ENCODE measurements around the gene DDT. TPM values are rescaled to one million over a fixed set of nuclear protein-coding genes. Genes with fewer than 3 reads are reported as not detected.
"Not testable (repeated sequence)": the region's sequence is repeated elsewhere in the genome, so short reads cannot be mapped to it uniquely, and the experiment has no call there.

The DDT gene
- total and polyA plus RNA-seq, 2 donors (not counting 3 experiments of a cell fraction or from before 2014, with no cell fraction given) = 106 to 205 TPM

- H3K4me3 ChIP-seq (replicated peaks in 1 of 3; ENCODE audit: insufficient read depth in 1 of 3, low read depth in 1 of 3, low read length in 3 of 3); H3K27me3 ChIP-seq (ENCODE audit: control insufficient read depth in 2 of 2, insufficient read depth in 2 of 2, low read length in 2 of 2); dilution Hi-C loops (cut with MboI; ENCODE audit: extremely low pct_ligation_motif_present, low sequenced_read_pairs); H2AFZ ChIP-seq (ENCODE audit: low read depth, low read length); DNase-seq (ENCODE audit: low read depth, low spot score); H3K4me1 ChIP-seq (ENCODE audit: control insufficient read depth, extremely low read depth, insufficient read depth, low read length); H3K9me3 ChIP-seq (replicated peaks; ENCODE audit: control insufficient read depth, insufficient read depth, low read length); CTCF ChIA-PET; H3K79me2 ChIP-seq (ENCODE audit: control insufficient read depth, insufficient read depth, low read length); H3K4me2 ChIP-seq (ENCODE audit: insufficient read depth, low read length); POLR2A ChIA-PET; intact Hi-C loops (cut with micrococcal nuclease); H3K27ac ChIP-seq (ENCODE audit: insufficient read depth, low read depth, low read length); H3K36me3 ChIP-seq (ENCODE audit: control insufficient read depth in 2 of 2, extremely low read depth in 1 of 2, insufficient read depth in 2 of 2, low read length in 2 of 2); H4K20me1 ChIP-seq (replicated peaks; ENCODE audit: control insufficient read depth, extremely low read depth, insufficient read depth, low read length); BruUV-seq (replicated peaks); H3K9me1 ChIP-seq (replicated peaks; ENCODE audit: control insufficient read depth, extremely low read depth, insufficient read depth, low read length); H3K9ac ChIP-seq (replicated peaks; ENCODE audit: extremely low read depth, insufficient read depth, low read length): not testable (repeated sequence)
- peak; percentile 100 for FAIRE-seq
These were observed 13.0 kb downstream of the DDT start, which contains the start of gene GSTT2B for GRCh38 chr22:23961084-23961771. Gene GSTT2B, minus strand, starts transcription at chr22:23961195. Its CDS starts 64 bp downstream, at chr22:23961131.

GRCh38 chr22:23956301-23956900 lies 17.8 kb downstream of the DDT start:
- H3K4me2 ChIP-seq (ENCODE audit: insufficient read depth, low read length); H3K36me3 ChIP-seq (ENCODE audit: control insufficient read depth in 2 of 2, extremely low read depth in 1 of 2, insufficient read depth in 2 of 2, low read length in 2 of 2); BruUV-seq (replicated peaks); POLR2A ChIA-PET; dilution Hi-C loops (cut with MboI; ENCODE audit: extremely low pct_ligation_motif_present, low sequenced_read_pairs); H3K9me1 ChIP-seq (replicated peaks; ENCODE audit: control insufficient read depth, extremely low read depth, insufficient read depth, low read length); H3K27ac ChIP-seq (ENCODE audit: insufficient read depth, low read depth, low read length); H4K20me1 ChIP-seq (replicated peaks; ENCODE audit: control insufficient read depth, extremely low read depth, insufficient read depth, low read length); H3K4me3 ChIP-seq (replicated peaks in 1 of 3; ENCODE audit: insufficient read depth in 1 of 3, low read depth in 1 of 3, low read length in 3 of 3); H3K9me3 ChIP-seq (replicated peaks; ENCODE audit: control insufficient read depth, insufficient read depth, low read length); H3K79me2 ChIP-seq (ENCODE audit: control insufficient read depth, insufficient read depth, low read length); H3K27me3 ChIP-seq (ENCODE audit: control insufficient read depth in 2 of 2, insufficient read depth in 2 of 2, low read length in 2 of 2); H3K4me1 ChIP-seq (ENCODE audit: control insufficient read depth, extremely low read depth, insufficient read depth, low read length); H3K9ac ChIP-seq (replicated peaks; ENCODE audit: extremely low read depth, insufficient read depth, low read length): not testable (repeated sequence)
- intact Hi-C loops (cut with micrococcal nuclease) = loop anchor here (5.0 to 10.0 kb wide), 2 partner anchors 221 to 288 kb away; partner anchors contain the start of gene GGT5
- peak; percentile 55 to 70 for TF ChIP-seq CTCF (IDR thresholded peaks at IDR 0.05; ENCODE audit: extremely low read depth in 1 of 2, insufficient read depth in 1 of 2, low read depth in 1 of 2, low read length in 2 of 2)
- CTCF ChIA-PET = interaction anchor here (0.6 to 1.0 kb wide), 13 partner anchors 18 to 219 kb away, joined by 3 to 30 read pairs (median 5); partner anchors contain the start of genes MIF and SLC2A11
- DNase-seq (ENCODE audit: low read depth, low spot score) = peak; percentile 71
- FAIRE-seq = peak; percentile 98
- peak overlapping the region; percentile 59 for H2AFZ ChIP-seq (ENCODE audit: low read depth, low read length)

DNA sequence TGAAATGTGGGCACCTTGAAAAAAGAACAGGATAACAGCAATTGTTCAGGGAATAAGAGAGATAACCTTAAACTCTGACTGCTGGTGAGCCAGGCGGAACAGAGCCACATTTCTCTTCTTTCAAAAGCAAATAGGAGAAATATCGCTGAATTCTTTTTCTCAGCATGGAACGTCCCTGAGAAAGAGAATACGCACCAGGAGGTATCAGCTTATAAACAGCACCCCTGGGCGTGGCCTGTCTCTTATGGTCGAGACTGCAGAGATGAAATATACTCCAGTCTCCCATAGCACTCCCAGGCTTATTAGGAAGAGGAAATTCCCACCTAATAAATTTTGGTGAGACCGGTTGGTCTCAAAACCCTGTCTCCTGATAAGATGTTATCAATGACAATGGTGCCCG lies 18.4 kb downstream of the DDT start:
- DNase-seq (ENCODE audit: low read depth, low spot score); H3K4me2 ChIP-seq (ENCODE audit: insufficient read depth, low read length); H3K27ac ChIP-seq (ENCODE audit: insufficient read depth, low read depth, low read length); H2AFZ ChIP-seq (ENCODE audit: low read depth, low read length); H3K4me1 ChIP-seq (ENCODE audit: control insufficient read depth, extremely low read depth, insufficient read depth, low read length); H3K27me3 ChIP-seq (ENCODE audit: control insufficient read depth in 2 of 2, insufficient read depth in 2 of 2, low read length in 2 of 2); dilution Hi-C loops (cut with MboI; ENCODE audit: extremely low pct_ligation_motif_present, low sequenced_read_pairs); H3K36me3 ChIP-seq (ENCODE audit: control insufficient read depth in 2 of 2, extremely low read depth in 1 of 2, insufficient read depth in 2 of 2, low read length in 2 of 2); FAIRE-seq; H3K9ac ChIP-seq (replicated peaks; ENCODE audit: extremely low read depth, insufficient read depth, low read length); BruUV-seq (replicated peaks); POLR2A ChIA-PET; H3K4me3 ChIP-seq (replicated peaks in 1 of 3; ENCODE audit: insufficient read depth in 1 of 3, low read depth in 1 of 3, low read length in 3 of 3); H4K20me1 ChIP-seq (replicated peaks; ENCODE audit: control insufficient read depth, extremely low read depth, insufficient read depth, low read length); H3K79me2 ChIP-seq (ENCODE audit: control insufficient read depth, insufficient read depth, low read length); H3K9me1 ChIP-seq (replicated peaks; ENCODE audit: control insufficient read depth, extremely low read depth, insufficient read depth, low read length); H3K9me3 ChIP-seq (replicated peaks; ENCODE audit: control insufficient read depth, insufficient read depth, low read length): not testable (repeated sequence)
- intact Hi-C loops (cut with micrococcal nuclease) = loop anchor here (5.0 to 10.0 kb wide), 2 partner anchors 221 to 289 kb away; partner anchors contain the start of gene GGT5
- CTCF ChIA-PET = interaction anchor here (0.6 to 1.0 kb wide), 13 partner anchors 17 to 219 kb away, joined by 3 to 30 read pairs (median 5); partner anchors contain the start of genes MIF and SLC2A11
